Right renal cortex interstitium (tissue), 3 donors: ENCODE results near the gene PLA2G6. TPM values are rescaled to one million over a fixed set of nuclear protein-coding genes. Genes with fewer than 3 reads are reported as not detected.

Experiments
- DNase-seq, 3 donors: peaks; one replicate each; pipeline ENCODE4 v3.0.0-alpha.2; 2013; ENCODE audit warnings: low read depth in 3 of 3, low spot score in 2 of 3
- polyA plus RNA-seq, 3 donors: library from polyadenylated mRNA; unstranded; fragments of 120-200 nt; gene quantifications; one replicate each; pipeline ENCODE4 v1.2.1, GENCODE V29; 2013; ENCODE audit not compliant: insufficient read length in 3 of 3

PLA2G6 gene
- polyA plus RNA-seq, 3 donors, result 29.3 to 42.3 (median 29.9) TPM

DNA sequence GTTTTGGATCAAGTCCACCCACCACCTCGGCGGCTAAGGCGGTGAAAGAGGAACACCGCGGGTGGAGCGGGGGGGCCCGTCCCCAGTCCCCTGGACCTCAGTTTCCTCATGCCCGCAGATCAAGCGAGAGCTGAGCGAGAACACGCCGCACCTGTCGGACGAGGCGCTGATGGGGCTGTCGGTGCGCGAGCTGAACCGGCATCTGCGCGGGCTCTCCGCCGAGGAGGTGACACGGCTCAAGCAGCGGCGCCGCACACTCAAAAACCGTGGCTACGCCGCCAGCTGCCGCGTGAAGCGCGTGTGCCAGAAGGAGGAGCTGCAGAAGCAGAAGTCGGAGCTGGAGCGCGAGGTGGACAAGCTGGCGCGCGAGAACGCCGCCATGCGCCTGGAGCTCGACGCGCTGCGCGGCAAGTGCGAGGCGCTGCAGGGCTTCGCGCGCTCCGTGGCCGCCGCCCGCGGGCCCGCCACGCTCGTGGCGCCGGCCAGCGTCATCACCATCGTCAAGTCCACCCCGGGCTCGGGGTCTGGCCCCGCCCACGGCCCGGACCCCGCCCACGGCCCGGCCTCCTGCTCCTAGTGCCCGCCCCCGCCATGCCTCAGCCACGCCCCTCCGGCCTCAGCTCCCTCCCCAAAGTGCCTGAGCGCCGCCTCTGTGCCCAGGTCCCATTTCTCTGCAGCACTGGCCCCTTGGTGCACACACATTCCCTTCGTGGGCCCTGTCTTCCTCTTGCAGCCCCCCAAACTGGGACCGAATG, 32.8 kb upstream of the PLA2G6 start:
- no peak for DNase-seq

GRCh38 chr22:38213990-38214301, 32.3 kb upstream of the PLA2G6 start:
- DNase-seq, result no peak

DNA sequence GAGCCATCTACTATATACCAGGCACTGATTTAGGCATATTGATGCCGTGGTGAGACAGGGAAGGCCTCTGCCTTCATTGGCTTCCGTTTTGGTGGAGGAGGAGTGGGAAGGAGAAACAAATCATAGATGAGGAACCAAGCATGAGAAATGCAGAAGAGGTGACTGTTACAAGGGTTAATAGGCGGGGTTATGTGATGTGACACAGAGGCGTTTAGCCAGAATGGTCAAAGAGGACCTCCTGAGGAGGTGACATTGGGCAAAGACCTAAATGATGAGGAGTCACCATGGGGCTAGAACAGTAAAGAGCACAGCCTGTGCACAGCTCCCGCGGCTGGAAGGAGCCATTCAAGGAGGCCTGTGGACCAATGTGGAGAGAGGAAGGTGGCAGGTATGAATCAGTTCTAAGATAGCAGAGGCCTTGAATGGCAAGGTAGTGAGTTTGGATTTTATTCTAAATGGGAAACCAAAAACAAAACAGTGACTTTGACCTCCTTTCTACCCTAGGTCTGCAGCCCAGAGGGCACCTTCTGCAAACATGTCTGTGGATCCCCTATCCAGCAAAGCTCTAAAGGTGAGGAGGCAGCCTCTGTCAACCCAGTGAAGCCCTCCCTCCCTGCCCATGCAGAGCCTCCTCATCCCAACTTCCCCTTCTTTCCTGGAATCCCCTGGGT, 31.8 kb upstream of the PLA2G6 start:
- no peak for DNase-seq

- no peak for DNase-seq
These were observed 30.8 kb upstream of the PLA2G6 start for GRCh38 chr22:38212442-38212841.

GRCh38 chr22:38211556-38211955, 29.9 kb upstream of the PLA2G6 start:
- no peak for DNase-seq

GRCh38 chr22:38208551-38208968, 26.9 kb upstream of the PLA2G6 start:
- DNase-seq, result no peak

DNA sequence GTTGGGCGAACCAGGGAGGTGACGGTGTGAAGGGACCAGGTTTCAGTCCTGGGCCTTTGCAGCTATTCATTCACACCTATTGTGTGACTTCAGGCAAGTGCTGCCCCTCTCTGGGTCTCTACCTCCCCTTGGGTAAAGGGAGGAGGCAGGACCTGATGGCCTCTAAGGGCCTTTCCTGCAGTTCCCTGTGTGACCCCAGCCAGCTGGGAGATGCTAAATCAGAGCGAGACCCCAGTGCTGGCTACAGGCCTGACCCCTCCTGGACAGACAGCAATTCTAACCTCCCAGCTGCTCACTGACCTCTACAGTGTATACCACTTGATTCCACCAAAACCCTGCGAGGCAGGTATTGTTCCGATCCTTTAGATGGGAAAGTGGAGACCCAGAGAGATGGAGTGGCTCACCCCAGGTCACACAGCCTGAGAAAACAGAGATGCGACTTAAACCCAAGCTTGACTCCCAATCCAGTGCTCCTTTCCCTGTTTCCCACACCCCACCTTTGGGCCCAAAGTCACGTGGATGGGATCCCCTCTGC, 26.3 kb upstream of the PLA2G6 start:
- no peak for DNase-seq

DNA sequence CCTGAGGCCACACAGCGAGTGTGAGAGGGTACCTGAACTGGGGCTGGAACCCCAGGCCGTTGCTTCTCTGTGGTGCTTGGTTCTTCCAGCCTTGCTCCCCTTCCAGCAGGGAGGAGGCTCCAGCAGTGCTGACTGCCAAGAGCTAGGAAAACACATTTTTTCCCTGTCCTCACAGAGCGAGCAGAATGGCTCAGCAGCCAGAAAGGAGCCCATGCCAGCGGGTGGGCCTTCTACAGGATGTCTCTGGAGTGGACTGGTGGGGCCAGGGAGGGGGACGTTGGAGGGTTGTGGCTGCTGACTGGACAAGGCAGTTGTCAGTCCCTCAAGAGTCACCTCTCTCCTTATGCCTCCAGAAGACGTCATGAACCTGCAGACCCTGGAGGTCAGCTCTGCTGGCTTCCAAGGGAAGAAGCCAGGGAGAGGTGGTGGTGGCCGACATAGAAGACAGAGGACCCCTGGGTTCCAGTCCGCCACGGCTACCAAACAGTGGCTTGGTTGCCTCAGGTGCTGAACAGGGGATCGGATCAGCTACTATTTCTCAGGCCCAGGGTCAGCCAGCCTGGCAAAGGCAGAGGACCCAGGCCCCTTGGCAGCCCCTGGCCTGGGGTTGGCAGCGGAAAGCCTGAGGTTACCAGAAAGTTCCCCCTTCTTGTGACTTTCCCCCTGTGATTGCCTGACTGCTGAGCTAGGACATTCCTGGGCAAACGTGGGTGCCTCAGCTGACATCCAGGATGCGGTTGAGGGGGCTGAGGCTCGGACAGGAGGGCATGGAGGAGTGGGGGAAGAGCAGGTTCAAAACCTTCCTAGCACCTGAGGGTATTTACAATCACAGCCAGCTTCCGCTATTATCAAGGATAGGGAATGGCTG, 23.9 kb upstream of the PLA2G6 start:
- DNase-seq, result no peak

DNA sequence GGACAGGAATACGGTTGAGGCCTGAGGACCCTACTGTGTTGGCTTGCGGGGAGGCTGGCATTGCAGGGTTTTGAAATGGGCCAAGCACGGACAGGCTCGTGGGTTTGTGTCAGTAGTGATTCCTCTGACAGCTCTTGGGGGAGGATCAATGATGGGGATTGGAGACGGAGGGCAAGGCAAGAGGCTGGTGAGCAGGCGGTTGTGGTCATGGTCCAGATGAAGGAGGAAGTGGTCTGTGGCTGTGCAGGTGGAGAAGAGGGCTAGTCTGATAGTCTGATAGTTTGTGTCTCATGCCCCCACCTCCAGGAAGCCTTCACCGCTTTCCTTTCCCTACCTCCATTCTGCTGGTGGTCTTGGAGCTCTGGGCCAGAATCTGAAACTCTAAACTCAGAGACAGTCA, 23.2 kb upstream of the PLA2G6 start:
- no peak for DNase-seq

DNA sequence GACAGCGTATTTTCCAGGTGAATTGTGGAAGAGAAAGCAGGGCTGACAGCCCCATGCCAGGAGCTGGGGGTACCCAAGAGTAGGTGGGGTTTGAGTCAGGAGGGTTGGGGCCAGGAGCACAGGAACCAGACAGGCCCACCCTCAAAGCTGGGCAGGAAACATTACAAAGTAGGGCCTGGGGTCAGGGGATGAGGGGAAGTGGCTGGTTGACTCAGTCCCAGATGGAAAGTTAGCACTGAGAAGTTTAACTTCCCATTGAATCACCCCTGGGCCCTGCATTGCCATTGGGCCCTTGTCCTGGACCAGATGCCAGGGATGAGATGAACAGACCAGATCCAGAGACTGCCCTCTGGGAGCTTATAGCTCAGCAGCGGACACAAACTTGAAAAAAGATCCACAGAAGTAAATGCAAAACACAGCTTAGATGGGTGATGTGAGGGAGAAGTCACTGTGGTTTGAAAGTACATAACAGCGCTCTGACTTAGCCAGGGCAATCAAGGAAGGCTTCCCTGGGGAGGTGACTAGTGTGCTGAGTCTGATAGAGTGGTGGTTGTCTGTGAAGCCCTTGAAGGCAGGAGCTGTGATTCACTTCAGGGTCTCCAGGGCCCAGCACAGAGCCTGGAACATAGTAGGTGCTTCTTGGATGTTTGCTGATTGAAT, 22.4 kb upstream of the PLA2G6 start:
- no peak for DNase-seq

GRCh38 chr22:38203090-38203810, 21.6 kb upstream of the PLA2G6 start:
- no peak for DNase-seq

DNA sequence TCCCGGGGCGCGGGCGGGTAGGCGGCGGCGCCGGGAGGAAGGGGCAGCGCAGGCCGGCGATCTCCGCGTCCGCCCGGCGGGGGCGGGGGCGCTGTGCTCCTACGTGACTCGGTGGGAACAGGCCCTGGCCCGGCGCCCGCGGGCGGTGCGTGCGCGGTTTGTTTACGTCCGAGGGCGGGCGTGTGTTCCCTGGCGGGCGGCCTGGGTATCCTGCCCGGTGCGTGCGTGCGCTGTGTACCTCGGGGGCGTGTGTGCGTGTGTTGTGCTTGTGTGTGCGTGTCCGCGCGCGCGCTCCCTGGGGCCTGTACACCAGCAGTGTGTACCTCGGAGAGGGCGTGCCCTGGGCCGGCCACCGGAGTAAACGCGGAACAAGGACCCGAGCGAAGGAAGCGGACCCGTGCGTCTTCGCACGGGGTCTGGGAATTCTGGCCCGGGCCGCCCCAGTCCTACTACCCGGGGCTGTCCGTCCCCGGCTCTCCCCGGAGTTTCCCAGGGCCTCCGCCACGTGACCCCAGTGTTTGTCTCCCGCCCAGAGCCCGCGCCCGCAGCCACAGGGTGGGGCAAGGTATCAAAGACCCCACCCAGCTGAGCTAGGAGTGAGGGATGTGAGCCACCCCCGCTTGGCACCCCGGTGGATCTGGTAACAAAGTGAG, 20.9 kb upstream of the PLA2G6 start:
- no peak for DNase-seq

DNA sequence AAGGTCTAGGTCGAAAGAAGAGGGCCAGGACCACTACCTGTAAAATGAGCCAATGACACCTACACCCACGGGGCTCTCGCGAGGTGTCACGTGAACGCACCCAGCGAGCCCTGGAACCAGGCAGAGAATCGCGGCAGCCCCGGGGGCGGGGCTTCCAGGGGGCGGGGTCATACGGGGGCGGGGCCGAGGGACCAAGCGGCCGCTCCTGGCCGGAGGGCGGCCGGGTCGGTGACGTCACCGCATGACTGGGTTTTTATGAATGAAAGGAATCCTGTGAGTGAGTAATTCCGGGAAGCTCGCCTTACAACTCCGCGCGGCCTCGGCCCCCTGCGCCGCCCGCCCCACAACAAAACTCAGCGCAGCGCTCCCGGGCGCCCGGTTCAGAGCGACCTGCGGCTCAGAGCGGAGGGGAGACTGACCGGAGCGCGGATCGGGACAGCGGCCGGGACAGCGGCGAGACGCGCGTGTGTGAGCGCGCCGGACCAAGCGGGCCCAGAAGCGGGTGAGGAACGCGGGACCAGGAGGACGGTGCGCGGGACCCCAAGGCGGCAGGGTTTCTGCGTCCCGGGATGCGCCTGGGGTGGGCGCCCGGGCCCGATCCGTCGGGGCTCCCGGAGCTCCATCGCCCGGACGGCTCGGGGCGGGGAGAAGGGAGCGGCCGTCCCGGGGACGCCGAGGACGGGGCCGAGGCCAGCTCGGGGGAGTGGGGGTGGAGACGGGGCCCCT, 20.2 kb upstream of the PLA2G6 start, which contains the start of gene MAFF:
Gene MAFF, plus strand, starts transcription at position 284 of the 726 bp plus-strand sequence. CDS start 11,860 bp downstream, outside the sequence.
- peak; percentile 78 to 90 (median 86) for DNase-seq

GRCh38 chr22:38201371-38201710, 19.7 kb upstream of the PLA2G6 start:
- DNase-seq, result no peak

DNA sequence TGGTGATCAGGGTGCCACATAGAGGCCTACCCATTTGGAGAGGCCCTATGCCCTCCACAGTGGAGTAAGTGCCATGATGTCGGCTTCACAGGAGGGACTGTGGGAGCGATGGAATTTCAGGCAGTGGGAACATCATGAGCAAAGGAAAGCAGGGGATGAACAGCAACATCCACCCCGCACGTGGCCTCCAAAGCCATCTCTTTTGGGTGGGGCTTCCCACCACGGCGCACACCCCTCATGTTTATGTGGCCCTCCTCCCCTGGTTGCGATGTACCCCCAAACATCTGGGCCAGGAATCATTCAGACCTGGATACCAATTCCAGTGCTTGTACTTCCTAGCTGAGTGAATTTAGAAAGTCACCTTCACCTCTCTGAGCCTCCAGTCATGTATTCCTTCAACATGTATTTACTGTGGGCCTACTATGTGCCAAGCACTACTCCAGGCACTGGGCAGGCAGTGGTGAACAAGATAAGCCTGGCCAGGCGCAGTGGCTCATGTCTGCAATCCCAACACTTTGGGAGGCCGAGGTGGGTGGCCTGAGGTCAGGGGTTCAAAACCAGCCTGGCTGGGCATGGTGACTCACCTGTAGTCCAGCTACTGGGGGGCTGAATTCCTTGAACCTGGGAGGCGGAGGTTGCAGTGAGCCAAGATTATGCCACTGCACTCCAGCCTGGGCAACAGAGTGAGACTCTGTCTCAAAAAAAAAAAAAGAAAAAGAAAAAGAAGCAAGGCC, 18.4 kb upstream of the PLA2G6 start:
- no peak for DNase-seq

- DNase-seq, result no peak
These were observed 15.3 kb upstream of the PLA2G6 start for GRCh38 chr22:38196791-38197419.

- no peak for DNase-seq
These were observed 11.9 kb upstream of the PLA2G6 start for GRCh38 chr22:38193580-38193979.

DNA sequence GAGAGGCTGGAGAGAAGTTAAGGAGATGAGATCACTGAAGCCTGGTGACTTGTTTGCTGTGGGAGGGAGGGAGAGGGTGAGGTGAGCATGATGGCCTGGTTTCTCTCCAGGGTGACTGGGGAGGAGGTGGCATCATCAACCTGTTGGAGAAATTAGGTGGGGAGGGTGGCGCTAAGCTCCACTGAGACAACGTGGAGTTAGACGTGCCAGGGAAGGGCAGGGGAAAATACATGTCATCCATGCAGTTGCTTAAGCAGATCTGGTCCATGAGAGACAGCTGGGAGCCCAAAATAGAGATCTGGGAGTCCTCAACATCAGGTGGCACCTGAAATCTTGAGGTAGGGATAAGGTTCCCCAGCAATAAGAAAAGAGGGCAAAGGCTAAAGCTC, 10.8 kb upstream of the PLA2G6 start:
- no peak for DNase-seq
